HG03432 (cell line): Measurements from ENCODE around the gene PXMP4.

Source experiments
- ATAC-seq: cut with Tn5 transposase; IDR thresholded peaks from one replicate; pipeline ENCODE4 v1.9.1; 2021; ENCODE audit warnings: mild to moderate bottlenecking, moderate library complexity; ENCODE audit not compliant: unreplicated experiment

The PXMP4 gene

DNA sequence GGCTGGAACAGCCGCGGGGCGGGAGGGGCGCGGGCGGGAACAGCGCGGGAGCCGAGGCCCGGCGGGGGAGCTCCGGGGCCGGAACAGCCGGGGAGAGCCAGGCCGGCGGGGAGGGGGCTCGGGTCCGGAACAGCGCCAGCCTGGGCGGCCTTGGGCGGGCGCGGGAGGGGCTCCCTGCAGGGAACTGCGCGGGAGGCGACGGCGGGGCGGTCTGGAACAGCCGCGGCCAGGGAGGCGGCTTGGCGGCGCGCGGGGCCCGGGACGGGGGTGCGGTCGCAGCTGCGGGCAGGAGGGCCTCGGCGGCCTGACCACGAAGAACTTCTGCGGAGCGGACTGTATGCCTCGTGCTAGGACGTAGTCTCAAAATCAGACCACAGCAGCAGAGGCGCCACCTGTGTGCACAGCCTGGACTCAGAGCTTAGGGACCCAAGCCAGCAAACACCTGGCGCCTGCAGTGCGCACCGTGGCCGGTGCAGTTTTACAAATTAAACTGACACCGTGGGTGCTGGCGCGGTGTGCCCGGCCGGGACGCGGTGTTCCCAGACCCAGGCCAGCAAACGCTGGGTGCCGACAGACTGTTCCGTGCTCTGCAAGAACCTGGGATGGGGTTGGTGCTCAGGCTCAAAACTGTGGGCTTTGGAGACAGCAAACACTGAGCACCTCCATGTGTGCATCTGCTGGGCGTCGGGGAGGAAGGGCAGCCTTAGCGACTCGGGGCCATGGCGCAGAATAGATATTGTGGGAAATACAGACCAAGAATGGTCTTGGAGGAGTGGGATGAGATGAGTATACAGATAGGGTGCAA lies 12.3 kb upstream of the PXMP4 start:
- ATAC-seq, result peak; percentile 63

DNA sequence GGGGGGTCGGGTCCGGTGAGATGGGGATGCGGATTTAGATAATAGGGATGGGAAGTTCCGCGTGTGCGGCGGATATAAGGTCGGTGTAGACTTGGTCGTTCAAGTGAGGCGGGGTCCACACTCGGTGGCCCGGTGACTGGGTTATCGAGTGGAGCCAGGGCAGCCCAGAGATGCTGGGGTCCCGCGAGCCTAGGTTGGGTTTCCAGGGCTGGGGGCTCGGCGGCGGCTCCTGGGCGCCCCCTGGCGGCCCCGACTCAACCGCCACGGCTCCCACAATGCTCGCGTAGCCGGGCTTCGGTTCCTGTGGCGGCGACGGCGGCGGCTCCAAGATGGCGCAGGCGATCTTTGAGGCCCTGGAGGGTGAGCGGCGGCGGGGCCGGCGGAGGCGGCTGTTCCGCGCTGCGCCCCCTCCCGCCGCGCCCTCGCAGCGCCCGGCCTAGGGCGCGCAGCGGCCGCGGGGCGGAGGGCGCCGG lies 11.6 kb upstream of the PXMP4 start, which contains the start of gene ZNF341:
Gene ZNF341 (plus strand): TSS at position 304 of the 473 bp plus-strand sequence. CDS start 26 bp downstream, at position 330.
- peak; percentile 83 for ATAC-seq

DNA sequence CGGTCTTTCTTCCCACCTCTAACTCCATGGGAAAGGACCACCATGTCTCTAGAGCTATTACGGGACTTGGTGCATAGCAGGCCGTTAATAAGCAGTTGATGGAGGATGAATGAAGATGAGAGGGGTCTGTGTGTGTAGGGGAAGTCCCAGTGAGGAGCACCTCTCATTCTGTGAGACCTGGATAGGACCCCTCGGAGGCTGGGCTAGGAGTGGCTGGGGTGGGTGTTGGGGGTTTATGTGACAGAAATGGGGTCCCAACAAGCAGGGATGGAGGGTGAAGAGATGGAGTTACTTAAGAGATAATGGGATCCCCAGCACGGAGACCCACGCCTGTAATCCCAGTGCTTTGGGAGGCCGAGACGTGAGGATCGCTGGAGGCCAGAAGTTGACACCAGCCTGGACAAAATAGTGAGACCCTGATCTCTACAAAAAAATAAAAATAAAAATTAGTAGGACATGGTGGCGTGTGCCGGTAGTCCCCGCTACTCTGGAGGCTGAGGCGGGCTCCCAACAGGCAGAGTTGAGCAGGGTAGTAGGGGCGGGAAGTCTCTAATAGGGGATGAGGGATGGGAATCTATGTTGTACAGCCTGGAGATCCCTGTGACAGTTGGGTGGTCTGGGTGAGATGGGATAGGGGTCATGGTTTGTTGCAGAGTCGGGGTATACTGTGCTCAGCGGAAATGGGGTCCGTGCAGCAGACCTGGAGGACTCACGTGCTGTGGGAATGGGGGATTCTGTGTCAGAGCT lies 11.0 kb upstream of the PXMP4 start:
- no peak for ATAC-seq

DNA sequence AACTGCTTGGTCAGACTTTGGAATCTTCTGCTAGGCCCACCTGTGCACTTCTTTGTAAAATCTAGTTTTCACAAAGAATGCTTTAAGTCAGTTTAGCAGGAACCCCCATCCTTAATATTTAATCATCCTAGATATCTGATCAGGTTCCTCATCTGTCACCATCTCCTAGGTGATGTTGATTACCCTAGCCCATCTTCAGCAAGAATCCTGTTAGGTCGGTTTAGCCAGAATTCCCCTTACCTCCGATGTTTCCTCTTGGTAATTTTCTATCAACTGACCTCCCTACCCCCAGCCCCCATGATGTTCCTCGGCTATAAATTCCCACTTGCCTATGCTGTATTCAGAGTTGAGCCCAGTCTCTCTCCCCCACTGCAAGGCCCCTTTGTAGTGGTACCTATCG lies 9.0 kb upstream of the PXMP4 start:
- no peak for ATAC-seq

DNA sequence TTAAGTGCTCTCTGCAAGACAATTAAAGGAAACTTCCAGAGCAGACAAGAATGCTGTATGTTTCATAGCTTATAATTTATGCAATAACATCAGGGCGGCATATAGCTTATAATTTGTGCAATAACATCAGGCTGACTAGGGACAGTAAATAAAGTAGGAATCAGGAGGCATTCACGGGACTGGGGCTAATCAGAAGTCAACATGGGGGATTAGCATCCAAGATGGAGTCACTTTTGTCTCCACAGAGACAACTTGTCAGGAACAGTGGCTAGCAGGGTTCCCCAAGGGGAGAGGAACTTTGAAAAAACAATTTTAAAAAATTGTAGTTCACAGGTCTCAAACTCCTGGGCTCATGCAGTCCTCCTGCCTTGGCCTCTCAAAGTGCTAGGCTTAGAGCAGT lies 8.4 kb upstream of the PXMP4 start:
- ATAC-seq, result no peak

DNA sequence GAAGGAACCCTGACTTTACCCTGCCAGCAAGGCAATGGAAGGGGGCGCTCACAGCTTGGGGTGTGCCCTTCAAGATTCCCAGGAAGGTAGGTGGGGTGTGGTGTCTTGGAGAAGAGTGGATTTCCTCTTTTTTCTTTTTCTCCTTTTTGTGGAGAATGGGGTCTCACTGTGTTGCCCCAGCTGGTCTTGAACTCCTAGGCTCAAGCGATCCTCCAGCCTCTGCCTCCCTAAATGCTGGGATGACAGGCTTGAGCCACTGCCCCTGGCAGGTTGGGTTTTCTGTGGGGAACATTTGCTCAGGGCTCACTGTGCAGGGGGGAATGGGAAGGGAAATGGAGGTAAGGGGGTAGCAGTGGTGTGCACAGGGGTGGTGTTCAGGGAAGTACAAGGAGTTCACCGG lies 7.7 kb upstream of the PXMP4 start:
- no peak for ATAC-seq

DNA sequence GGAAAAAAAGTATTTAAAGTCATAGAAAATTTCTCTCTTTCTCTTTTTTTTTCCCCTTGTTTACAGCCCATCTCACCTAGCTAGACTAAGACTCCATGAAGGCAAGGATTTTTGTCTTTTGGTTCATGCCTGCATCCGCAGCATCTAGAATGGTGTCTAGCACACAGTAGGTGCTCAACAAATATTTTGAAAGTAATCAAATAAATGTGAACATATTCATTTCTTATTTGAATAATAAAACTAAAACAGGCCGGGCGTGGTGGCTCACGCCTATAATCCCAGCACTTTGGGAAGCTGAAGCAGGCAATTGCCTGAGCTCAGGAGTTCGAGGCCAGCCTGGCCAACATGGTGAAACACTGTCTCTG lies 7.0 kb upstream of the PXMP4 start:
- ATAC-seq, result no peak

DNA sequence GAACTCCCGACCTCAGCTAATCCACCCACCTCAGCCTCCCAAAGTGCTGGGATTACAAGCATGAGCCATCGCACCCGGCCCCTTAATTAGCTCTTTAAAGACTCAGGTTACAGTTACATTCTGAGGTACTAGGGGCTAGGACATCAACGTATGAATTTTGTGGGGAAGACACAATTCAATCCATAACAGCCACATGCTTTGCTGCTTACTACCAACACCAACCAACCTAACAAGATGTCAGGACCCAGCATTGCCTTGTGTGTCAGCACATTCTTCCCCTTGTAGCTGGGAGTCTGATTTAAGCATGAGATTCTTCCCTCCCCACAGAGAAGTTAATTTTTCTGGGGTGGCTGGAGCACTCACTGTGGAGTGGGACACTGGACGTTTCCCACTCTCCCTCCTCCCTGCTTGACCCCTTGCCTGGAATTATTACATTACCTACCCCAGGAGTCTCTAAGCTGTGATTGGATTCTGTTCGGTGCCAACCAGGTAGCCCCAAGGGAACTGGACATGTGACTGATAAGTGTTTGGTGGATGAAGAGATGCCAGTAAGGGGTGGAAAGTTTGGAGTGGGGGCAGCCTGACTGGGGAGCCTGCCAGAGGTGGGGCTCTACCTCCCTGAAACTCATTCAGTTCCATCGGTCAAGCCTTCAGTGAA lies 5.6 kb upstream of the PXMP4 start:
- no peak for ATAC-seq

DNA sequence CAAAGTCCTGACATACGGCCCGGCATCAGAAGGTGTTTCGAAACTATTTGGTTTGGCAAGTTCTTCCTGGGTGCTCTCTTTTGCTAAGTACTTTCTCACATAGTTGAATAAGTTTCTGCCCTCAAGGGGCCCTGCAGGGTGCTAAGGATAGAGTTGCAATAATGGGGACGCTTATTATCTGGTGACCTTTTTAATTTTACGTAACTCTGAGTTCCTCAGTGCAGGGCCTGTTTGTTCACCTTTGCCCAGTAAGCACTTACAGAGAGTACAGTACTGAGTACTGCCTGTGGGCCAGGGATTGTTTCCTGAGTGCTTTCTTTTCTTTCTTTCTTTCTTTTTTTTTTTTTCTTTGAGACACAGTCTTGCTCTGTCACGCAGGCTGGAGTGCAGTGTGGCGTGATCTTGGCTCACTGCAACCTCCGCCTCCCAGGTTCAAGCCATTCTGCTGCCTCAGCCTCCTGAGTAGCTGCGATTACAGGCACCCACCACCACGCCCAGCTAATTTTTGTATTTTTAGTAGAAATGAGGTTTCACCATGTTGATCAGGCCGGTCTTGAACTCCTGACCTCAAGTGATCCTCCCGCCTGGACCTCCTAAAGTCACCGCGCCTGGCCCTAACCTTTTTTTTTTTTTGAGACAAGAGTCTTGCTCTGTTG lies 4.5 kb upstream of the PXMP4 start:
- ATAC-seq, result no peak

DNA sequence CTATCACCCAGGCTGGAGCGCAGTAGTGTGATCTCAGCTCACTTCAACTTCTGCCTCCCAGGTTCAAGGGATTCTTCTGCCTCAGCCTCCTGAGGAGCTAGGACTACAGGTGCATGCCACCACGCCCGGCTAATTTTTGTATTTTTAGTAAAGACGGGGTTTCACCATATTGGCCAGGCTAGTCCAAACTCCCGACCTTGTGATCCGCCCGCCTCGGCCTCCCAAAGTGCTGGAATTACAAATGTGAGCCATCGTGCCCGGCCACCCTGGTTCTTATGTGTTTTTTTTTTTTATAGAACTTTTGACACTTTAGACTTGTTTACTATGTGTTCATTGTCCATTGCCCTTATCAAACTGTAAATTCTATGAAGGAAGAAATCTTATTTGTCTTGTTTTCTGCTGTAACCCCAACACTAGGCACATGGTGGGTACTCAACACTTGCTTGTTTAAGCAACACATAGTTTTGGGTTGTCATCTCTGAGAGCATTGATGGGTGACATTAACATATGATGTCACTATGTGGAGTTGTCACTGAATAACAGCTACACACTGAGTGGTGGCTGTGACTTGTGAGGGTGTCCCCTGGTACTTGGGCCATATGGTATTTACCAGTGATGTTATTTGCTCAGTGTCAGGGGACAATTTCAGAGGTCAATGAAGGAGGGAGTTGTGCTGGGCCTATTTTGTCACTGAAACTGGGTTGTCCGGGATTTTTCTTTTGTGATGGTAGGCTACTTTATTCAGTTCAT lies 1.5 kb upstream of the PXMP4 start:
- no peak for ATAC-seq

DNA sequence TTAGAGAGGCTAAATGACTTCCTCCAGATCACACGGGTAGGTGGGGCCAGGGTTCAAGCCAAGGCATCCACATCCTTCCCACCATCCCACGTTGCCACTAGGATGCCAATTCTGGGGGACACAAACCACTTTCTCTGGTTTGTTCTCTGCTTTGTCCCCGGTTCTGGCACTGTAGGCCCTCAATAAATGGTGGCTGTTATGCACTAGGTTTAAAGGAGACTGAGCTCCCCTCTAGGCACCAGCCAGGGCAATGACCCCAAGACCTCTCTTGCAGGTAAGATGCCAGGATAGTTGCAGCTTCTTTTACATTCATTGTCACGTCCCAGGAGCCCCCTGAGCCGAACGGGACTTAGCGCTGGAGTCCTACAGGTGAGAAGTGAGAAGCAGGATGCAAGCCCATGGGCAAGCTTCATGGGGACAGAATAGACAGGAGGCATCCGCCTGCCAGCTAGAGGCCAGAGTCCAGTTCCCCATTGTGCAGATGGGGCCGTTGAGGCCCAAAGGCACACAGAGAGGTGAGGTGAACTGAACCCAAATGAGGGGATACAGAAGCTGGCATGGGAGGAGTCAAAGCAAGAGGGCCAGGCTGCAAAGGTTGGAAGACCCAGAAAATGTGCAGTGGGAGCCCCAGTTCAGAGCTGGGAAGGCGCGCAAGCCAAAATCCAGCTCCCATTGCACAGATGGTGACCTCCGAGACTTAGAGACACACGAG lies 677 bp downstream of the PXMP4 start:
- ATAC-seq, result peak; percentile 5

DNA sequence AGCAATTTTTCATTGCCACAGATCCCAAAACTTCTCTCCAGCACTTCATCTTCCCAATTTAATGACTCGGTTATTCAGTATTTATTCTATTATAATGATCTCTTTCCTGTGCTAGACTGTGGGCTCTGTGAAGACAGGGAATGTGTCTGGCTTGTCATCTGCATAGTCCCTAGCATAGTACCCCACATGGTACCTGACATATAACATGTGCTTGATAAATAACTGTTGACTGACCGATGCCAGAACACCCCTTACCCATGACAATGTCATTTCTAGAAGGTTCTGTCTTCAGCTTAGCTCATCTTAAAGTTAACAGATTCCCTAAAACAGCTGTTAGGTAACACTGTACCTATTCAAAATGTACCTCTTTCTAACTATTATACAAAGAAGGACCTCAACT lies 3.6 kb downstream of the PXMP4 start:
- ATAC-seq, result no peak

DNA sequence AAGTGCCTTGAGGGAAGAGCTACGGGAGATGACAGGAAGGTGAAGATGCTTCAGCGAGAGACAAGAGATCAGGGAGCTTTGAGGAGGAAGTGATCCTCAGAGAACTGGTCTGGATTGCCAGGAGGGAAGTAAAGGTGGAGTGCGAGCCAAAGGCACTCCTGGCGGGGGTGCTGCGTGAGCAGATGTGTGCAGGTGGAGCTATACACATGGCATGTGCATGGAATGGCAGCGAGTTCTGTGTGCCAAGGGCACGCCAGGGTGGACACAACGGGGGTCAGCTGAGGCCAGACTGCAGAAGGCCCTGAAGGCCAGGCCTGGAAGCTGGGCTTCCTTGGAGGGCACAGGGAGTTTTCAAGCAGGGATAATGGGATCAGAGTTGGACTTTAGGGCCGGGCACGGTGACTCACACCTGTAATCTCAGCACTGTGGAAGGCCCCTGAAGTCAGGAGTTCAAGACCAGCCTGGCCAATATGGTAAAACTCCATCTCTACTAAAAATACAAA lies 6.2 kb downstream of the PXMP4 start:
- no peak for ATAC-seq

DNA sequence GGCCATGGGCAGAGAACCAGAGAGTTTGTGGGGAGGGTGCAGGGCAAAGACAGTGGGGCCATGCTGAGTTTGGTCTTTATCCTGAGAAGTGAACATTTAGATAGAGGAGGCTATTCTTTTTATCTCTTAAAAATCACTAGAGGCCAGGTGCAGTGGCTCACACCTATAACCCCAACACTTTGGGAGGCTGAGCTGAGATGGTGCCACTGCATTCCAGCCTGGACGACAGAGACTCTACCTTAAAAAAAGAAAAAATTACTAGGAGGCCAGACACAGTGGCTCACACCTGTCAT lies 8.7 kb downstream of the PXMP4 start:
- ATAC-seq, result no peak

DNA sequence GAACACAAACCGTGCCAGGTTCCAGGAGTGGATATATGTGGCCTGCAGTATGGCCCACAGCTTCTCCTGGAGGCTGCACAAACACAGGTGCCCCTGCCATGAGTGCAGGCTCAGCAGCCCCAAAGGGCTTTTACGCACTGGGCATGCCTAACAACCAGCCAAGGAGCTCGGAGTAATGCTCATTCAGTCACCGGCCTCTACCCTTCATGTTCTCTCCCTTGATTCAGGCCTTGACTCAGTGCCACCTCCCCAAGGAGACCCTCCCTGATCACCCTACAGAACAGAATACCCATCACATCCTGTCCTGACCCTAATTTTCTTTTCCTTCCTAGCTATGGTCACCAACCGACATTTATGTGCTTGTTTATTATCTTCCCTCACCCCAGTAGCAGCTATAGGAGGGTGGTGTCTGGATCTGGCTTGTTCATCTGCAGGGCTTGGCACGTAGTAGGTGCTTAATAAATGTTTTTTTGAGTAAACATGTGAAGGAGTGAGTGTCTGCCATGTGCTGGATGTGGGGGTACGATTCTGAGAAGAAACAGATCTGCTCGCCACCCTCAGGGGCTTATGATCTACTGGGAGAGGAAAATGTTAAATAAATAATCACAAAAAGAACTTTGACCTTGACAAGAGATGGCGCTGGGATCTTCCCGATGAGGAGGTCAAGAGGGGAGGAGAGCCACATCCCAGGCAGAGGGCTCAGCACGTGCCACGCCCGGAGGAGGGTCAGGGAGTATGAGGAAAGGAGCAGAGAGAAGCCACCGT lies 9.2 kb downstream of the PXMP4 start:
- ATAC-seq, result no peak

DNA sequence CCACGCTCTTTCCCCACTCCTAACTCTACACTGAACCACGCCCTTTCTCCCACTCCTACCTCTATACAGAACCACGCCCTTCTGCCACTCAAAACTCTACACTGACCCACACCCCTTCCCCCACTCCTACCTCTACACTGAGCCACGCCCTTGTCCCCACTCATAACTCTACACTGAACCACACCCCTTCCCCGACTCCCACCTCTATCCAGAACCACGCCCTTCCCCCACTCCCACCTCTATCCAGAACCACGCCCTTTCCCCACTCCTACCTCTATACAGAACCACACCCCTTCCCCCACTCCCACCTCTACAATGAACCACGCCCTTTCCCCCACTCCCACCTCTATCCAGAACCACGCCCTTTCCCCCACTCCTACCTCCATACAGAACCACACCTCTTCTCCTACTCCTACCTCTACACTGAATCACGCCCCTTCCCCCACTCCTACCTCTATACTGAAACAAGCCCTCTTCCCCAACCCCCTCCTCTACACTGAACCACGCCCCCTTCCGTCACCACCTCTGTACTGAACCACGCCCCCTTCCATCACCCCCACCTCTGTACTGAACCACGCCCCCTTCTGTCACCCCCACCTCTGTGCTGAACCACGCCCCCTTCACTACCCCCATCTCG lies 10.1 kb downstream of the PXMP4 start:
- no peak for ATAC-seq

DNA sequence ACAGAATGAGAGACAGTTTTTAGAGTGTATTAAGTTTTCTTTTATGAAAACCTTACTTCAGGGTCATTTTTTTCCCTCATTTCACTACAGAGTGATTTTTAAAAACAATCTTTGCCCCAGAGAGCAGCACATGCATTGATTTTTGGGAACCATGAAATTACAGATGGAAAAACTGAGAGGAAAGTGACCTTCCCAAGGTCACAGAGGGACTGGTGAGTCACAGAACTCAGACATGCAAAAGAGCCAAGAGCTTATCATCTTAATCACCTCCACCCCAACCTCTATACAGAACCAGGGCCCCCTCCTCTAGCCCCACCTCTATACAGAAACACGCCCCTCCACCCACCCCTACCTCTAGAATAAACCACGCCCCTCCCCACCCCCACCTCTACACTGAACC lies 10.7 kb downstream of the PXMP4 start:
- ATAC-seq, result no peak

DNA sequence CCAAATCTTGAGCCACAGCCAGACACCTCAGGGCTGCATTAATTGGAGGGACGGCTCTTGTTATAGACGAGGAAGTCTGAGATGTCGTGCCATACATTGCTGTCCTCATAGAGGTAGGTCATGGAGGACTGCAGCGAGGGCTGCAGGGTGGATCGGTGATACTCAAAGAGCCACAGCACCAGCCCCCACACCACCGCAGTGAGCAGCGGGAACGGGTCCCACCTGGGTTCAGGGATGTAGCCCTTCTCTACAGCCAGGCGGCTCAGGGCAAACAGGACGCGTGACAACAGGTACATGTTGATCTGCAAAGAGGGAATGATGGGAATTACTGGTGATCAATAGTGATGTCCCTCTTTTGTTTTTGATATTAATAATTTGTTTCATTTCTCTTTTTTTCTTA lies 12.4 kb downstream of the PXMP4 start:
- no peak for ATAC-seq
